ENCODE data around the gene GMPS. TPM values are rescaled to one million over a fixed set of nuclear protein-coding genes. Genes with fewer than 3 reads are reported as not detected.

Gene GMPS
- total and polyA plus RNA-seq, 9 of the 15 experiments (the other 6 are each of a cell fraction or from before 2014, with no cell fraction given) = 73.7 to 282 (median 156) TPM

DNA sequence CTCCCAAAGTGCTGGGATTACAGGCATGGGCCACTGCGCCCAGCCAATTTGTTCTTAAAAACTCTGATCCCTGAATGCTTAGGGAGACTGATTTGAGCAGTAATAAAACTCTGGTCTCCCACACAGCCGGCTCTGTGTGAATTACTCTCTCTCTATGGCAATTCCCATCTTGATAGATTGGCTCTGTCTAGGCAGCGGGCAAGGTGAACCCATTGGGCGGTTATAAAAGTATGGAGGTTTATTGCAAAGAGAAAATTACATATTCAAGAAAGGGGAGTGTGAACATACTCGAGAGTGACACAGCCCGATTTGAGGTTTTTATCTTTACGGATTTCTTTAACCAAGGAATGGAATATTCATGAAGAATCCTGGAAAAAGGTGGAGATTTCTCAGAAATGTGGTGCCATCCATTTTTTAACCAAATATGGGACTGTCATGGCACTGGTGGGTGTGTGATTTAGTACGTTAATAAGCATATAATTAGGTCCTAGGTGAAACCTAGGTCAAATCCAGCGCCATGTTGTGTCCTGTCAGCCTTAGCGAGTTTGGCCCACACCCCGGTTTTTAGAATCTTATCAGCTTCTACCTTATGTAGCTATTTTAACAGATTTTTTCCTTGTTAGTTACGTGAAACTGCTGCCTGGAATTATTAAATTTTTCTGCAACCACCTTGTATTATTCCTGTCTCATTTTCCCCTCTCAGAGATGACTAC is 7.2 kb upstream of the GMPS start (continued):
- peak in 1 of 2 experiments; percentile 56; a peak in 2 of 4 replicates for TF ChIP-seq HDAC1 (IDR thresholded peaks at IDR 0.05)
- no peak for TF ChIP-seq ASH1L (IDR thresholded peaks at IDR 0.05; ENCODE audit: borderline replicate concordance, low read depth, partially characterized antibody)
- 0 out of 2 replicates have a peak, but pooled peaks have one; percentile 6 for TF ChIP-seq ZNF316 (IDR thresholded peaks at IDR 0.05)
- TF ChIP-seq, protein P1, sequence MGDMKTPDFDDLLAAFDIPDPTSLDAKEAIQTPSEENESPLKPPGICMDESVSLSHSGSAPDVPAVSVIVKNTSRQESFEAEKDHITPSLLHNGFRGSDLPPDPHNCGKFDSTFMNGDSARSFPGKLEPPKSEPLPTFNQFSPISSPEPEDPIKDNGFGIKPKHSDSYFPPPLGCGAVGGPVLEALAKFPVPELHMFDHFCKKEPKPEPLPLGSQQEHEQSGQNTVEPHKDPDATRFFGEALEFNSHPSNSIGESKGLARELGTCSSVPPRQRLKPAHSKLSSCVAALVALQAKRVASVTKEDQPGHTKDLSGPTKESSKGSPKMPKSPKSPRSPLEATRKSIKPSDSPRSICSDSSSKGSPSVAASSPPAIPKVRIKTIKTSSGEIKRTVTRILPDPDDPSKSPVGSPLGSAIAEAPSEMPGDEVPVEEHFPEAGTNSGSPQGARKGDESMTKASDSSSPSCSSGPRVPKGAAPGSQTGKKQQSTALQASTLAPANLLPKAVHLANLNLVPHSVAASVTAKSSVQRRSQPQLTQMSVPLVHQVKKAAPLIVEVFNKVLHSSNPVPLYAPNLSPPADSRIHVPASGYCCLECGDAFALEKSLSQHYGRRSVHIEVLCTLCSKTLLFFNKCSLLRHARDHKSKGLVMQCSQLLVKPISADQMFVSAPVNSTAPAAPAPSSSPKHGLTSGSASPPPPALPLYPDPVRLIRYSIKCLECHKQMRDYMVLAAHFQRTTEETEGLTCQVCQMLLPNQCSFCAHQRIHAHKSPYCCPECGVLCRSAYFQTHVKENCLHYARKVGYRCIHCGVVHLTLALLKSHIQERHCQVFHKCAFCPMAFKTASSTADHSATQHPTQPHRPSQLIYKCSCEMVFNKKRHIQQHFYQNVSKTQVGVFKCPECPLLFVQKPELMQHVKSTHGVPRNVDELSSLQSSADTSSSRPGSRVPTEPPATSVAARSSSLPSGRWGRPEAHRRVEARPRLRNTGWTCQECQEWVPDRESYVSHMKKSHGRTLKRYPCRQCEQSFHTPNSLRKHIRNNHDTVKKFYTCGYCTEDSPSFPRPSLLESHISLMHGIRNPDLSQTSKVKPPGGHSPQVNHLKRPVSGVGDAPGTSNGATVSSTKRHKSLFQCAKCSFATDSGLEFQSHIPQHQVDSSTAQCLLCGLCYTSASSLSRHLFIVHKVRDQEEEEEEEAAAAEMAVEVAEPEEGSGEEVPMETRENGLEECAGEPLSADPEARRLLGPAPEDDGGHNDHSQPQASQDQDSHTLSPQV (IDR thresholded peaks at IDR 0.05) = peak; percentile 66
- no peak for TF ChIP-seq PURB (CRISPR knock-in tag; IDR thresholded peaks at IDR 0.05; ENCODE audit: low read depth)
- no peak for TF ChIP-seq NR2C1 (IDR thresholded peaks at IDR 0.05)
- TF ChIP-seq NR2C1 (tag; IDR thresholded peaks at IDR 0.05) = peak; percentile 31; the same call in 1 of the 2 replicates
- no peak for TF ChIP-seq ADNP (tag; IDR thresholded peaks at IDR 0.05)
- TF ChIP-seq, protein P2, sequence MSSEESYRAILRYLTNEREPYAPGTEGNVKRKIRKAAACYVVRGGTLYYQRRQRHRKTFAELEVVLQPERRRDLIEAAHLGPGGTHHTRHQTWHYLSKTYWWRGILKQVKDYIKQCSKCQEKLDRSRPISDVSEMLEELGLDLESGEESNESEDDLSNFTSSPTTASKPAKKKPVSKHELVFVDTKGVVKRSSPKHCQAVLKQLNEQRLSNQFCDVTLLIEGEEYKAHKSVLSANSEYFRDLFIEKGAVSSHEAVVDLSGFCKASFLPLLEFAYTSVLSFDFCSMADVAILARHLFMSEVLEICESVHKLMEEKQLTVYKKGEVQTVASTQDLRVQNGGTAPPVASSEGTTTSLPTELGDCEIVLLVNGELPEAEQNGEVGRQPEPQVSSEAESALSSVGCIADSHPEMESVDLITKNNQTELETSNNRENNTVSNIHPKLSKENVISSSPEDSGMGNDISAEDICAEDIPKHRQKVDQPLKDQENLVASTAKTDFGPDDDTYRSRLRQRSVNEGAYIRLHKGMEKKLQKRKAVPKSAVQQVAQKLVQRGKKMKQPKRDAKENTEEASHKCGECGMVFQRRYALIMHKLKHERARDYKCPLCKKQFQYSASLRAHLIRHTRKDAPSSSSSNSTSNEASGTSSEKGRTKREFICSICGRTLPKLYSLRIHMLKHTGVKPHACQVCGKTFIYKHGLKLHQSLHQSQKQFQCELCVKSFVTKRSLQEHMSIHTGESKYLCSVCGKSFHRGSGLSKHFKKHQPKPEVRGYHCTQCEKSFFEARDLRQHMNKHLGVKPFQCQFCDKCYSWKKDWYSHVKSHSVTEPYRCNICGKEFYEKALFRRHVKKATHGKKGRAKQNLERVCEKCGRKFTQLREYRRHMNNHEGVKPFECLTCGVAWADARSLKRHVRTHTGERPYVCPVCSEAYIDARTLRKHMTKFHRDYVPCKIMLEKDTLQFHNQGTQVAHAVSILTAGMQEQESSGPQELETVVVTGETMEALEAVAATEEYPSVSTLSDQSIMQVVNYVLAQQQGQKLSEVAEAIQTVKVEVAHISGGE (CRISPR knock-in tag; IDR thresholded peaks at IDR 0.05) = peak in 1 of 3 experiments; percentile 51; a peak in 1 of 6 replicates
- no peak for TF ChIP-seq NBN (IDR thresholded peaks at IDR 0.05; ENCODE audit: low read depth)
- TF ChIP-seq XRCC3 (IDR thresholded peaks at IDR 0.05) = no peak
- no peak for TF ChIP-seq ZNF79 (CRISPR knock-in tag; IDR thresholded peaks at IDR 0.05; ENCODE audit: low read depth)
- no peak for TF ChIP-seq NEUROD1 (IDR thresholded peaks at IDR 0.05; ENCODE audit: borderline replicate concordance, low read depth, low read length, partially characterized antibody)
- peak; percentile 77; the same call in 1 of the 2 replicates for TF ChIP-seq ZNF395 (CRISPR knock-in tag; IDR thresholded peaks at IDR 0.05)
- no peak for TF ChIP-seq ZNF146 (CRISPR knock-in tag; IDR thresholded peaks at IDR 0.05; ENCODE audit: unreplicated experiment)
- peak; percentile 50; the same call in 1 of the 2 replicates for TF ChIP-seq DPF2 (IDR thresholded peaks at IDR 0.05)
- TF ChIP-seq TEAD4 (IDR thresholded peaks at IDR 0.05; ENCODE audit: low read length) = peak; percentile 68
- TF ChIP-seq TEAD4 (CRISPR knock-in tag; IDR thresholded peaks at IDR 0.05; ENCODE audit: borderline replicate concordance) = no peak
- TF ChIP-seq DDX20 (tag; IDR thresholded peaks at IDR 0.05; ENCODE audit: low read depth) = peak; percentile 42; the same call in 1 of the 2 replicates

Data from K562 (cell line).